ENCODE data around the gene MRPL38. TPM values are rescaled to one million over a fixed set of nuclear protein-coding genes. Genes with fewer than 3 reads are reported as not detected.

Gene MRPL38
- total RNA-seq, 1 donor from 2014 or later, result 77.8 TPM

- TF ChIP-seq CTCF (IDR thresholded peaks at IDR 0.05; ENCODE audit: unreplicated experiment), result no peak
- no peaks in the 10 kb centered on the region for H3K27me3 Mint-ChIP-seq (ENCODE audit: low read depth)
- H3K4me1 Mint-ChIP-seq, result no peaks in the 10 kb centered on the region
- no peak for DNase-seq (ENCODE audit: low spot score in 2 of 2, unreplicated experiment in 2 of 2)
- peaks cover 8% of the 10 kb centered on the region for H3K36me3 Mint-ChIP-seq
- no peak overlapping the region for H3K4me3 Mint-ChIP-seq
- no peak overlapping the region for H3K27ac Mint-ChIP-seq
- no peaks in the 10 kb centered on the region for H3K9me3 Mint-ChIP-seq
These were observed 13.3 kb upstream of the MRPL38 start for GRCh38 chr17:75917917-75918445.

- H3K27ac Mint-ChIP-seq, result no peak overlapping the region
- DNase-seq (ENCODE audit: low spot score in 2 of 2, unreplicated experiment in 2 of 2), result no peak
- no peaks in the 10 kb centered on the region for H3K9me3 Mint-ChIP-seq
- H3K36me3 Mint-ChIP-seq, result peaks cover 8% of the 10 kb centered on the region
- TF ChIP-seq CTCF (IDR thresholded peaks at IDR 0.05; ENCODE audit: unreplicated experiment), result no peak
- no peaks in the 10 kb centered on the region for H3K27me3 Mint-ChIP-seq (ENCODE audit: low read depth)
- H3K4me1 Mint-ChIP-seq, result no peaks in the 10 kb centered on the region
- H3K4me3 Mint-ChIP-seq, result no peak overlapping the region
These were observed 12.6 kb upstream of the MRPL38 start for GRCh38 chr17:75917141-75917916.

- DNase-seq (ENCODE audit: low spot score in 2 of 2, unreplicated experiment in 2 of 2), result no peak
- Mint-ChIP-seq H3K4me1 (peaks cover 7% of the 10 kb centered on the region), H3K27me3 (ENCODE audit: low read depth) (no peaks in the 10 kb centered on the region), H3K36me3 (peaks cover 8% of the 10 kb centered on the region), H3K27ac (no peak overlapping the region), H3K4me3 (no peak overlapping the region), H3K9me3 (no peaks in the 10 kb centered on the region)
- TF ChIP-seq CTCF (IDR thresholded peaks at IDR 0.05; ENCODE audit: unreplicated experiment), result no peak
These were observed 10.6 kb upstream of the MRPL38 start for GRCh38 chr17:75915268-75915667.

- no peak overlapping the region for H3K27ac Mint-ChIP-seq
- peaks cover 8% of the 10 kb centered on the region for H3K36me3 Mint-ChIP-seq
- no peak for TF ChIP-seq CTCF (IDR thresholded peaks at IDR 0.05; ENCODE audit: unreplicated experiment)
- no peak overlapping the region for H3K4me3 Mint-ChIP-seq
- DNase-seq (ENCODE audit: low spot score in 2 of 2, unreplicated experiment in 2 of 2), result no peak
- H3K4me1 Mint-ChIP-seq, result peaks cover 12% of the 10 kb centered on the region
- no peaks in the 10 kb centered on the region for H3K27me3 Mint-ChIP-seq (ENCODE audit: low read depth)
- no peaks in the 10 kb centered on the region for H3K9me3 Mint-ChIP-seq
These were observed 10.1 kb upstream of the MRPL38 start for GRCh38 chr17:75914643-75915267.

- H3K27me3 Mint-ChIP-seq (ENCODE audit: low read depth), result no peaks in the 10 kb centered on the region
- TF ChIP-seq CTCF (IDR thresholded peaks at IDR 0.05; ENCODE audit: unreplicated experiment), result no peak
- H3K4me3 Mint-ChIP-seq, result no peak overlapping the region
- peaks cover 6% of the 10 kb centered on the region for H3K36me3 Mint-ChIP-seq
- no peak overlapping the region for H3K27ac Mint-ChIP-seq
- H3K4me1 Mint-ChIP-seq, result peaks cover 16% of the 10 kb centered on the region
- DNase-seq (ENCODE audit: low spot score in 2 of 2, unreplicated experiment in 2 of 2), result no peak
- no peaks in the 10 kb centered on the region for H3K9me3 Mint-ChIP-seq
These were observed 9.0 kb upstream of the MRPL38 start for GRCh38 chr17:75913537-75914210.

All from mesothelial cell of epicardium (in vitro differentiated cells).